OCI-LY3 (cell line): ENCODE results near the gene CDC14A.

Experiments
- CTCF ChIP-seq: fragments of 200-600, 300-600 bp; sonication (generic); IDR thresholded peaks from 2 replicates; pipeline ENCODE4 v1.5.1; 2014; ENCODE audit warnings: antibody characterized with exemption, low read length, low read depth
- EZH2phosphoT487 ChIP-seq: fragments of 200-600 bp; shearing (Covaris generic); IDR thresholded peaks from 2 replicates; pipeline ENCODE4 v1.6.1; 2018; ENCODE audit warnings: antibody characterized with exemption, mixed run types, low read depth

GRCh38 chr1:100482748-100483147 lies 130.4 kb downstream of the CDC14A start:
- TF ChIP-seq CTCF = no peak
- TF ChIP-seq EZH2phosphoT487 = no peak
